CD4-positive, alpha-beta T cell treated with Interleukin-6 for 4 hours (primary cell): ENCODE data around the gene TSPAN7.

ENCODE experiments used
- DNase-seq: peaks from one replicate; pipeline ENCODE4 v3.0.0-alpha.2; 2020; ENCODE audit warnings: mixed read lengths

Gene TSPAN7

GRCh38 chrX:38561126-38561868 is at the start of gene TSPAN7:
Gene TSPAN7 (plus strand): TSS chrX:38561542. CDS start chrX:38561547, 5 bp downstream.
- DNase-seq, result peak; percentile 86

- no peak for DNase-seq
Observed at GRCh38 chrX:38513112-38513742, 48.1 kb upstream of the TSPAN7 start.

- no peak for DNase-seq
Observed at GRCh38 chrX:38514016-38514854, 47.1 kb upstream of the TSPAN7 start.

DNA sequence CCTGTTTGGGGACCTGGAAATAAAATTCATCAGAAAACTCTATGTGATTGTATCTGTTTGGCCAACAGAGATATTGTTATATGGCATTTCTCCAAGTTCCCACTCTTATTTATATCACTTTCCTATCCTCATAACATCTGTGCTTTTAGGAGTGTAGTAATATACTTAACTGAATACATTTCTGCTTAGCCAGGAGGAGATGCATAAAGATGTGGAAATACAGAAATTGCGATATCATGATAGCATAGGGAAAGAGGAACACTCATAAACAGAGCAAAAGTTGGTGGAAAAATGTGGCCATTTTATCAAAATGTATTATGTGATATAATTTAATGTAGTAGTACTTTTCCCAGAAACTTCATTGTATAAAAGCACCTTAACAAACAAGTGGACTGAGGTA is 46.1 kb upstream of the TSPAN7 start:
- no peak for DNase-seq

GRCh38 chrX:38516196-38516774 is 45.1 kb upstream of the TSPAN7 start:
- no peak for DNase-seq

GRCh38 chrX:38519651-38520050 is 41.7 kb upstream of the TSPAN7 start:
- no peak for DNase-seq

GRCh38 chrX:38538134-38538533 is 23.2 kb upstream of the TSPAN7 start:
- DNase-seq, result no peak

GRCh38 chrX:38539748-38540147 is 21.6 kb upstream of the TSPAN7 start:
- no peak for DNase-seq

DNA sequence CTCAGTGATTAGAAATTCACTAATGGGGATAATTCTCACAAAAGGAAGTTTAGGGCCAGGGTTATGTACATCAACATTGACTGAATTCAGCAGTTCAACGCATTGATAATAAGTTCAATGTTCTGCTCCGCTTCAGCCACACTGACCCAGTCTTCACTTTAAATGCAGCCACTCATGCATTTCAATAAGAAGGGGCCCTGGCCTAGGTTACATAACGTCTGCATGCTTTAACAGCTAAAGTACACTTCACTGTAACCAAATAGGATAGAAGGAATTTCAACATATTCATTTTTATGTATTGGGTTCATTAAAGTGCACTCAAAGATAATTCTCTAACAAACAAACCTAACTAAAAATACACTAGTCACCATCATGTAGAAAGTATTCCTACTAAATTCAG is 12.8 kb upstream of the TSPAN7 start:
- DNase-seq, result no peak

DNA sequence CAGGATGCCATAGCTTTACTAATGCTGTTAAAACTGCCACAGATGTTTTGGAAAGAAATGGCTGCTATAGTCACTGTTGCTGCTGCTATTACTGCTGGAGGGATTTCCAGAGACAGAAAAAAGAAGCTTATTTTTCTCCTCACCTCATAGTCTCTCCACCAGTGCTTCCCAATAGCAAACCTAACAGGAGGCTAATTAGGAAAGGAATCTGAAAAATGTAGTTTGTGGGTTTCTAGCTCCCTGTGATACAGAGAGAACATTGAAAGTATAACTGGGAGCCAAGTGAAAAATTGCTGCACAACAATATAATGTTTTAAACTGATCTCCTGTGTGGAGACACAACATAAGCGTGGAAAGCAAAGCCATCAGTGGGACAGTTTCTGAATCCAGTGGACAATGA is 8.6 kb upstream of the TSPAN7 start:
- no peak for DNase-seq

DNA sequence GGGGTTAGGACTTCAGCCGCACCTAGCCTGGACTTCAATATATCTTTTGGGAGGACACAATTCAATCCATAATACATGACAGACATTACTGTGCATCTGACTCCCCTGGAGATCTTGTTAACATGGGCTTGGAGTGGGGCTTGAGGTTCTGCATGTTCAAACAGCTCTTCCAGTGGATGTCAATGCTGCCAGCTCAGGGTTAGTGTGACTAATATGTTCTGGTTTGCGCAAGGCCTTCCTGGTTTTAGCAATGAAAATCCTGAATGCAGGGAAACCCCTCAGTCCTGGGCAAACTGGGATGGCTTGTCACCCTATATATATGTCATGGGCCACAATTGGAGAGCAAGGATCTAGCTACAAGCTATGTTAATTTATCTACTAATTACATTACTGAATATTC is 2.7 kb upstream of the TSPAN7 start:
- DNase-seq, result no peak

DNA sequence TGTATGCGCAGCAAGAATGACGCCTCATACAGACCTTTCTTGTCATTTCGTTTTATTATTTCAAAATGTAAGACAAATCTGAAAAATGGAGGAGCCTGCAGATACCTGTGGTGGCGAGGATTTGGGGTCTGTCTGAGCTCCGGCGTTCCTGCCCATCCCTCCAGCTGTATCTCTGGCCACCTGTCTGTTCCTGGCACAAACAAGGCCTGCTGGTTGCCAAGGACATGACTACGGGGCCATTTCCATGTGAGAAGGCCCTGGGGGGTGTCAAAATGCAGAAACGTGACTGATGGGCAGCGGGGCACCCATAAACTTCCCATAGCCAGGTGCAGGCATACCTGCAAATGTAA is 591 bp upstream of the TSPAN7 start:
- DNase-seq, result no peak

DNA sequence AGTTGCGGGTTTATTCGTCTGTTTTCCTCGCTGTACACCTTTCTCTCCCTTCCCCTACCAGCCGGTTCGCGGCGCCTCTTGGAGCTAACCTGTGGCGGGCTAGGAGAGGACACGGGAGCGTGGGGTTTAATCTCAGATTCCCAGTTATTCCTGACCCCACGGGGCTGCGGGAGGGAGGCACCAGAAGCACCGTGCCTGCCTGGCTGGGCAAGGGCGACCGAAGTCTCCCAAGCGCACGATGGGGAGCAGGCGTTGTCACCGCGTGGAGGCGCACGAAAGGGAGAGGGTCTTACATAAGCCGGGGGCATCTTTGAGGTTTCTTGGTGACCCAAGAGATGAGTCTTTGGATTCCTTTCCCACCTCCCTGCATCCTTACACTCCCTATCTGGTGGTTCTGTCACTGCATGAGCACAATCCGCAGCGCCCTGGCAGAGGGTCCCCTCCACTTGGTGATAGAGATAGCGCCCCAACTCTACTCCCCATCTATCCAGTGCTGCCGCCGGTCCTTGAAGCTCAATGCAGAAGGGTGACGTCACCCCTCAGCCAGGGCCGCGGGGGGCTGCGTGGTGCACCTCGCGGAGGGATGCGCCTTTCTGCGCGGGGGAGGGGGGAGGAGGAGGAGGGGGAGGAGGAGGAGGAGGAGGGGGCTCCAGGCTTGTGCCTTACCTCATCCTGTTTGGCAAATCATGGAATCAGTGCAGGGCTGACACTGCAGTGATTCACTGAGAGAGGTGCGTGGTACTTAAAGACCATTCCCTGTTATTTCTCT is 793 bp downstream of the TSPAN7 start:
- peak; percentile 31 for DNase-seq

DNA sequence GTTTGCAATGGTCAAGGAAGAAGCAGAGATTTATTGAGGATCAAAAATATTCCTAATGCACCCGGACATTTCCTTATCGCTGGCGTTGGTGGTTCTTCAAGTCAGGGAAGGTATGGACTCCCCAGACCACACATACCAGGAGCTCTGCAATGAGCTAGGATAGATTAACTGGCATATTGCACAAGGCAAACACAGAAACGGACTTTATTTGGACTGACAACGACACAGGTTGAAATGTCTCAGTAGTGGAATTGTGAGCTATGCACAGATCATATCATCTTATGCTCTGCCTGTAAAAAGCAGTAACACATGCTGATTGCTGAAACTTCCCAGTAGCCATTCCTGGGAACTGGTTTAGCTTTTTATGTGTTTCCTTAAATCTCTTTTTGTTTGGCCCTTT is 1.7 kb downstream of the TSPAN7 start:
- no peak for DNase-seq

- DNase-seq, result no peak
Observed at GRCh38 chrX:38570396-38570795, 9.1 kb downstream of the TSPAN7 start.

DNA sequence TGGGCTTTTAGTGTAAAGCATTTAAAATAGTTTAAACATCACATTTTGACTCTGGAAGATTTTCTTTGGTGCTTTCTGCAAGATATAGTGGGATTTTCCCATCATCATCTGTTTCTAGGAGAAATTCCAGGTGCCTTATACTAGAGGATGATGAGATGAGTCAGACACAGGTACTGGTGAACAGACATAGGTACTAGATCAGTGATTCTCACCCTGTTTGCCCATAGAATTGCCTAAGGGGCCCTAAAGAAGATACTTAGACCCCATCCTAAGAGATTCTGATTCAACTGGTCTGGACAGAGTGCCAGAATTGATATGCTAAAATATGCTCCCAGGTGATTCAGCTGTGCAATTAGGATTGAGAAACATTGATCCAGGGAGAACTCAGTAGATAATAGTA is 9.7 kb downstream of the TSPAN7 start:
- no peak for DNase-seq

DNA sequence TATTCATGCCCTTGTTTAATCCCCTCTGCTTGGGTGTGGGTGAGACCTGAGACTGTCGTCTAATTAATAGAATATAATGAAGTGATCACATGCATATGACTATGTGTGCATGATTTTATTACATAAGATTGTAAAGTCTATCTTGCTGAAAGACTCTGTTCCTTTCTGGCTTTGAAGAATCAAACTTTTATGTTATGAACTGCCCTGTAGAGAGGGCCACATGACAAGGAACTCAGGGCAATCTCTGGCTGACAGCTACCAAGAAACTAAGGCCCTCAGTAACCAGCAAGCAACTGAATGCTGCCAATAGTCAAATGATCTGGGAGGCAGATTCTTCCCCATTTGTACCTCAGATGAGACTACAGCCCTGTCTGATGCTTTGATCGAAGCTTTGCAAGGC is 13.5 kb downstream of the TSPAN7 start:
- no peak for DNase-seq

- no peak for DNase-seq
Observed at GRCh38 chrX:38575888-38576287, 14.5 kb downstream of the TSPAN7 start.

- no peak for DNase-seq
Observed at GRCh38 chrX:38577738-38578137, 16.4 kb downstream of the TSPAN7 start.

GRCh38 chrX:38578167-38578566 is 16.8 kb downstream of the TSPAN7 start:
- no peak for DNase-seq

DNA sequence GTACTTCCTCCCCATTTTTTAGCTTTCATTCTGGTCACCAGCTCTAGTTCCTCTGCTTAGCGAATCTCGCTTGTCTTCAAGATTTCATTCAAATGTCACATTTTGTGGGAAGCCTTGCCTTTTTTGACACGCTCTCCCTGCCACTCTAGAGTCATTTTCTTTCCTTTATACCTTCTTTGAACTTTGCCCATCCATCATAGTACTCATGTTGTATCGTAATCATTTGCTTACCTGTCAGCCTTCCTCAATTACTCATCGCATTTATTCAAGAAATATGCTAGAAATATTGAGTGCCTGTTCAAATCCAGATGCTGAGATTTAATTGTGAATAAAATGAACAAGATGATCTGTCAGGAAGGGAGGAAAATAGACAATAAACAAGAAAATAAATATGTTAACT is 21.8 kb downstream of the TSPAN7 start:
- no peak for DNase-seq

- no peak for DNase-seq
Observed at GRCh38 chrX:38594434-38594833, 33.1 kb downstream of the TSPAN7 start.

DNA sequence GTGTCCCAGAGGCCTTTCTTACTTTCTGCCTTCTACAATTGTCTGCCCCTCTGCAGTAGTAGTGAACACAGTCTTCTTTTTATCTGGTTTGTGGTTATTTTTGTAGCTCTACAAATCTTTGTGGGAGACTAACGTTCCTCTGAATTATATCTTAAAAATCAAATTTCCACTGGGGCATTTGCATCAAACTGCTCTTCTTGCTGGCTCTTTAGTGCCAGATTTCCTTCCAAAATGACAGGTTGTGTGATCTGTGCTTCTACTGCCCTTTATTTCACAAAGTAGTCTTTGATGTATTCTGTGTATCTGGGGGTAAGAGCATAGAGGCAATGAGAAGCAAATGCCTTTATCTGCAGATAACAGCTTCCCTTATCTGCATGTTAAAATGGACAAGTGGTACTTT is 34.5 kb downstream of the TSPAN7 start:
- DNase-seq, result no peak
